NCI-H2171 treated with DMSO at 0.1 percent for 48 hours (cell line): ENCODE results near the gene PARD3.

Experiments used
- DNase-seq: peaks from one replicate; lab custom pipeline; 2025; lab: John Stamatoyannopoulos, UW

PARD3 gene

GRCh38 chr10:34340934-34341333 lies 474.2 kb downstream of the PARD3 start:
- no peak for DNase-seq

- DNase-seq = no peak
Measured at GRCh38 chr10:34339816-34340553, 475.1 kb downstream of the PARD3 start.

GRCh38 chr10:34337917-34338316 lies 477.2 kb downstream of the PARD3 start:
- peak; percentile 15 for DNase-seq

- DNase-seq = no peak
Measured at GRCh38 chr10:34335960-34336690, 479.0 kb downstream of the PARD3 start.

- no peak for DNase-seq
Measured at GRCh38 chr10:34334908-34335307, 480.2 kb downstream of the PARD3 start.

- DNase-seq = no peak
Measured at GRCh38 chr10:34333513-34333912, 481.6 kb downstream of the PARD3 start.

- peak; percentile 47 for DNase-seq
Measured at GRCh38 chr10:34327184-34327583, 487.9 kb downstream of the PARD3 start.

GRCh38 chr10:34323192-34323591 lies 491.9 kb downstream of the PARD3 start:
- no peak for DNase-seq

- DNase-seq = peak; percentile 54
Measured at GRCh38 chr10:34320265-34320664, 494.8 kb downstream of the PARD3 start.

- DNase-seq = peak; percentile 61
Measured at GRCh38 chr10:34319197-34319846, 495.8 kb downstream of the PARD3 start.

GRCh38 chr10:34316154-34316553 lies 498.9 kb downstream of the PARD3 start:
- DNase-seq = no peak

GRCh38 chr10:34314457-34314856 lies 500.6 kb downstream of the PARD3 start:
- DNase-seq = no peak

- DNase-seq = no peak
Measured at GRCh38 chr10:34313888-34314287, 501.2 kb downstream of the PARD3 start.

- DNase-seq = no peak
Measured at GRCh38 chr10:34313353-34313752, 501.7 kb downstream of the PARD3 start.

- DNase-seq = no peak
Measured at GRCh38 chr10:34311679-34312078, 503.4 kb downstream of the PARD3 start.

- no peak for DNase-seq
Measured at GRCh38 chr10:34310234-34310633, 504.9 kb downstream of the PARD3 start.

- no peak for DNase-seq
Measured at GRCh38 chr10:34305189-34305588, 509.9 kb downstream of the PARD3 start.

- no peak for DNase-seq
Measured at GRCh38 chr10:34303022-34303421, 512.1 kb downstream of the PARD3 start.

- DNase-seq = no peak
Measured at GRCh38 chr10:34299105-34299611, 515.9 kb downstream of the PARD3 start.

- no peak for DNase-seq
Measured at GRCh38 chr10:34298346-34298818, 516.7 kb downstream of the PARD3 start.

- no peak for DNase-seq
Measured at GRCh38 chr10:34297541-34298345, 517.4 kb downstream of the PARD3 start.

- no peak for DNase-seq
Measured at GRCh38 chr10:34295142-34295548, 520.0 kb downstream of the PARD3 start.
